ENCODE measurements around the gene SMARCA5. TPM values are rescaled to one million over a fixed set of nuclear protein-coding genes. Genes with fewer than 3 reads are reported as not detected.
A peak's percentile ranks its signal among the peaks of the same experiment; 100 is the strongest.

Gene SMARCA5, protein sequence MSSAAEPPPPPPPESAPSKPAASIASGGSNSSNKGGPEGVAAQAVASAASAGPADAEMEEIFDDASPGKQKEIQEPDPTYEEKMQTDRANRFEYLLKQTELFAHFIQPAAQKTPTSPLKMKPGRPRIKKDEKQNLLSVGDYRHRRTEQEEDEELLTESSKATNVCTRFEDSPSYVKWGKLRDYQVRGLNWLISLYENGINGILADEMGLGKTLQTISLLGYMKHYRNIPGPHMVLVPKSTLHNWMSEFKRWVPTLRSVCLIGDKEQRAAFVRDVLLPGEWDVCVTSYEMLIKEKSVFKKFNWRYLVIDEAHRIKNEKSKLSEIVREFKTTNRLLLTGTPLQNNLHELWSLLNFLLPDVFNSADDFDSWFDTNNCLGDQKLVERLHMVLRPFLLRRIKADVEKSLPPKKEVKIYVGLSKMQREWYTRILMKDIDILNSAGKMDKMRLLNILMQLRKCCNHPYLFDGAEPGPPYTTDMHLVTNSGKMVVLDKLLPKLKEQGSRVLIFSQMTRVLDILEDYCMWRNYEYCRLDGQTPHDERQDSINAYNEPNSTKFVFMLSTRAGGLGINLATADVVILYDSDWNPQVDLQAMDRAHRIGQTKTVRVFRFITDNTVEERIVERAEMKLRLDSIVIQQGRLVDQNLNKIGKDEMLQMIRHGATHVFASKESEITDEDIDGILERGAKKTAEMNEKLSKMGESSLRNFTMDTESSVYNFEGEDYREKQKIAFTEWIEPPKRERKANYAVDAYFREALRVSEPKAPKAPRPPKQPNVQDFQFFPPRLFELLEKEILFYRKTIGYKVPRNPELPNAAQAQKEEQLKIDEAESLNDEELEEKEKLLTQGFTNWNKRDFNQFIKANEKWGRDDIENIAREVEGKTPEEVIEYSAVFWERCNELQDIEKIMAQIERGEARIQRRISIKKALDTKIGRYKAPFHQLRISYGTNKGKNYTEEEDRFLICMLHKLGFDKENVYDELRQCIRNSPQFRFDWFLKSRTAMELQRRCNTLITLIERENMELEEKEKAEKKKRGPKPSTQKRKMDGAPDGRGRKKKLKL
- total RNA-seq, result 36.0 TPM
- long read RNA-seq, full-length matches to known transcripts, result 188 of 205 reads
- long read RNA-seq, partial matches to known transcripts, result 7 of 205 reads
- long read RNA-seq, other reads (novel, unspliced or antisense), result 10 of 205 reads

DNA sequence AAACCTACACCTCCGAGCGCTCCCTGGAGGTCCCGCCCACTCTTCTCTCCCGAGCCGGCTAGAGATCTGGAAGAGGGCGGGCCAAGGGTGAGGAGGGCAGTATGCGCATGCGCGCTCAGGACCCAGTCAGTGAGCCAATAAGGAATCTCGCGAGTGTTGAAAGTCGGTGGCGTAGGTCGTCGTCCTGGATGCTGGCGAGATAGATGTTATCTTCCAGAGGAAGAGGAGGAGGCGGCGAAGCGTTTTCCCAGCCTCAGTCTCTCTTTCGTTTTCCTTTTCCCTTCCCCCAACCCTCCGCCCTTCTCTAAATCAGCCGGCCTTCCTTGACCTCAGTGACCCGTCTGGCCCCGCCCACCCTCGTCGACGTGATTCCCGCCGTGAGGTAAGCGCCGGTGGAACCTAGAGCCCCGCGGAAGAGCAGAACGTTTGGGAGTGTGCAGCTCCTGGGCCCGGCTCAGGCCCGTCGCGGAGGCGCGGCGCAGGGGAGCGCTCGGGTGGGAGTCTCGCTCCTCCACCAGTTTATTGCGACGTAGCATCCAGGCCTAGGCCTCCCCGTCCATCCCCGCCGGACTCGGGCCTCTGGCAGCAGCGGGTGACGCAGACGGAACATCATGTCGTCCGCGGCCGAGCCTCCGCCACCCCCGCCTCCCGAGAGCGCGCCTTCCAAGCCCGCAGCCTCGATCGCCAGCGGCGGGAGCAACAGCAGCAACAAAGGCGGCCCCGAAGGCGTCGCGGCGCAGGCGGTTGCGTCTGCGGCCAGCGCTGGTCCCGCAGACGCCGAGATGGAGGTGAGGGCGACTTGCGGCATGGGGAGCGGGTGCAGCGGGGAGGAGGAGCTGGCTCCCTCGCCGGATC is at the start of gene SMARCA5:
TSS of gene SMARCA5 (plus strand) at position 389 of the 855 bp plus-strand sequence. CDS start at position 612, 223 bp downstream.
- Histone ChIP-seq H3K27me3 (ENCODE audit: low read depth) (no peaks in the 10 kb centered on the region), H3K4me3 (peak within 1 kb of the TSS; percentile 92), H3K9me3 (replicated peaks) (peaks cover 4% of the 10 kb centered on the region), H3K4me1 (peaks cover 56% of the 10 kb centered on the region), H3K36me3 (peaks cover 14% of the 10 kb centered on the region), H3K27ac (replicated peaks) (peak within 1 kb of the TSS; percentile 98)
- intact Hi-C loops (cut with micrococcal nuclease), result no loop called here
- DNase-seq, result peak; percentile 96
- TF ChIP-seq, protein P1, sequence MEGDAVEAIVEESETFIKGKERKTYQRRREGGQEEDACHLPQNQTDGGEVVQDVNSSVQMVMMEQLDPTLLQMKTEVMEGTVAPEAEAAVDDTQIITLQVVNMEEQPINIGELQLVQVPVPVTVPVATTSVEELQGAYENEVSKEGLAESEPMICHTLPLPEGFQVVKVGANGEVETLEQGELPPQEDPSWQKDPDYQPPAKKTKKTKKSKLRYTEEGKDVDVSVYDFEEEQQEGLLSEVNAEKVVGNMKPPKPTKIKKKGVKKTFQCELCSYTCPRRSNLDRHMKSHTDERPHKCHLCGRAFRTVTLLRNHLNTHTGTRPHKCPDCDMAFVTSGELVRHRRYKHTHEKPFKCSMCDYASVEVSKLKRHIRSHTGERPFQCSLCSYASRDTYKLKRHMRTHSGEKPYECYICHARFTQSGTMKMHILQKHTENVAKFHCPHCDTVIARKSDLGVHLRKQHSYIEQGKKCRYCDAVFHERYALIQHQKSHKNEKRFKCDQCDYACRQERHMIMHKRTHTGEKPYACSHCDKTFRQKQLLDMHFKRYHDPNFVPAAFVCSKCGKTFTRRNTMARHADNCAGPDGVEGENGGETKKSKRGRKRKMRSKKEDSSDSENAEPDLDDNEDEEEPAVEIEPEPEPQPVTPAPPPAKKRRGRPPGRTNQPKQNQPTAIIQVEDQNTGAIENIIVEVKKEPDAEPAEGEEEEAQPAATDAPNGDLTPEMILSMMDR (IDR thresholded peaks at IDR 0.05; ENCODE audit: borderline replicate concordance), result no peak

DNA sequence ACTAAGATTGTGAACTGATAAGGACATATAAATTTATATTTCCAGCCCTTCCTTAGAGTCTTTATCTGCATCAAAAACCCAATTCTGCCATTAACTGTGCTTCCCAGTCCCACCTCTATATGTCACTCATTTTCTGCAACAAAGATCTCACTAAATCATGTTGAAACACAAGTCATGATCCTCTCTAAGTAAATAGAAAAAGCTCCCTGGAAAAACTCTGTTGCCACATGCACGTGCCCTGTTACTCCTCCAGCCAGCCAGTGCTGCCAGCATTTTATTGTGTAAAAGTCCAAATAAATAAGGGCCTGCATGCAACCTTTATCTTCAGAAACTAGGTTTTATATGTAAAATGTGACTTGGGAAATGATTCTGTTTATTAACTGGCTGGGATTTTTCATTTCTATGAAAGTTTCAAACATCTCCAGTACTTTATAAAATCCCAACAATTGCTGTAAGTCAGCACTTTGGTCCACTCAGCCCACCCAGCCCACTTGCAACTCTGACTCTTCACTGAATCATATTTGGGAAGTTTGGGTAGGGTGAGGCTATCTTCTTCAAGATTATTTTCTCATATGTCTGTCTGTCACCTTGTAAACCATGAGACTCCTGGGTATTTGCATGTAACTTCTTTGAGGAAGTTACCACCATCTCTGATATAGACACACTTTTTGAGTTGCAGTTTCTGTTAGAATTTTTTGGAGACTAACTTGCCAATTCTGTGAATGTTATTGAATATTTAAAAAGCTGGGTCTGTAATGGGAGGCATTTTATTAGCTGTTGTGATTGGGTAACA is 40.0 kb upstream of the SMARCA5 start:
- H3K9me3 ChIP-seq (replicated peaks), result no peaks in the 10 kb centered on the region
- H3K36me3 ChIP-seq, result peaks cover 43% of the 10 kb centered on the region
- no peak overlapping the region for H3K4me3 ChIP-seq
- H3K4me1 ChIP-seq, result no peaks in the 10 kb centered on the region
- DNase-seq, result no peak
- intact Hi-C loops (cut with micrococcal nuclease), result no loop called here
- no peaks in the 10 kb centered on the region for H3K27me3 ChIP-seq (ENCODE audit: low read depth)
- TF ChIP-seq, protein P1 (IDR thresholded peaks at IDR 0.05; ENCODE audit: borderline replicate concordance), result no peak
- H3K27ac ChIP-seq (replicated peaks), result no peak overlapping the region

DNA sequence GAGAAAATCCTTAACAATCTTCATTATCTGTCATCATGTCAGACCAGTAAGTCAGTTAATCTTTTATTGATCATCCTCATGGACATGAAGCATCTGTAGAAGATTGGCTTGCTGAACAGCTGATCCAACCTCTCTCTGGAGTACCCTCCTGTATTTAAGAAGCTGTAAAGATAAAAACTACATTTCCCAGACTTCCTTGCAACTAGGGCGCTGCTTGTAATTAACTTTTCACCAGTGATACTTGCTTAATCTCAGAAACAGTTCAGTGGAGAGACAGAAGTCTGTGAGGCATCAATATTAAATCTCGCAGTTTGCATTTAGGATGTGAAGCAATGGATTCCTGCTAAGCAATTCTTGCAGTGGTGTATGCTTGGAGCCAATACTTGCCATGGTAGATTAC is 36.0 kb upstream of the SMARCA5 start:
- DNase-seq, result no peak
- no peaks in the 10 kb centered on the region for H3K27me3 ChIP-seq (ENCODE audit: low read depth)
- H3K36me3 ChIP-seq, result peaks cover 20% of the 10 kb centered on the region
- no peaks in the 10 kb centered on the region for H3K9me3 ChIP-seq (replicated peaks)
- H3K27ac ChIP-seq (replicated peaks), result no peak overlapping the region
- no peak overlapping the region for H3K4me3 ChIP-seq
- intact Hi-C loops (cut with micrococcal nuclease), result no loop called here
- TF ChIP-seq, protein P1 (IDR thresholded peaks at IDR 0.05; ENCODE audit: borderline replicate concordance), result no peak
- H3K4me1 ChIP-seq, result peaks cover 1% of the 10 kb centered on the region

DNA sequence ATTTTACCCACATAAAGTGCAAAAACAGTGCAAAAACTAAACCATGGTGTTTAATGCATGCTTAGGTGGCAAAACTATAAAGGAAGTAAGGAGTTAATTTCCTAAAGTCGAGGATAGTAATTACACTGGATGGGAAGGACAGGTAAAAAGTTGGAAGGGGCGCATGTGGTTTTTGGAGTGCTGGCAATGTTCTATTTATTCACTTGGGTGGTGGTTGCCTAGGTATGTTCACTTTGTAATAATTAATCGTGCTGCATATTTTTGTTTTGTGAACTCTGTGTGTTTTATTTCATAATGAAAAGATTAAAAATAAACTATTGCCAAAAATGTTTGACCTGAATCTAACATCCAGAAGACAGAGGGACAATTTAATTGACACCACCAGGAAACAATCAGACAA is 32.1 kb upstream of the SMARCA5 start:
- no peak overlapping the region for H3K4me3 ChIP-seq
- no peak for DNase-seq

More for the DNA sequence above, 32.1 kb upstream of the SMARCA5 start:
- Histone ChIP-seq H3K4me1 (peaks cover 4% of the 10 kb centered on the region), H3K27me3 (ENCODE audit: low read depth) (no peaks in the 10 kb centered on the region), H3K27ac (replicated peaks) (no peak overlapping the region), H3K36me3 (no peaks in the 10 kb centered on the region), H3K9me3 (replicated peaks) (no peaks in the 10 kb centered on the region)
- TF ChIP-seq, protein P1 (IDR thresholded peaks at IDR 0.05; ENCODE audit: borderline replicate concordance), result no peak
- intact Hi-C loops (cut with micrococcal nuclease), result loop anchor here (5.0 kb wide), 1 partner anchor 279 kb away; no protein-coding TSS in a partner anchor
